Fibroblast of lung (primary cell): Measurements from ENCODE around the gene JAZF1. TPM values are rescaled to one million over a fixed set of nuclear protein-coding genes. Genes with fewer than 3 reads are reported as not detected.
A peak's percentile ranks its signal among the peaks of the same experiment; 100 is the strongest.

Source experiments
- DNase-seq, 2 donors: peaks; one replicate each; pipeline versions ENCODE4 v3.0.0 to v3.0.0-alpha.2; 2010; ENCODE audit warnings: low read depth in 2 of 2
- H2AFZ ChIP-seq: 2 replicates; pipeline ENCODE4 v1.5.1; 2012; ENCODE audit warnings: low read length, control low read depth, inconsistent platforms
- H3K27ac ChIP-seq: 2 replicates; pipeline ENCODE4 v1.5.1; 2011; ENCODE audit warnings: low read length, control low read depth; ENCODE audit not compliant: insufficient read depth
- H3K27me3 ChIP-seq: 2 replicates; pipeline ENCODE4 v1.5.1; 2011; ENCODE audit warnings: mild to moderate bottlenecking, low read length; ENCODE audit not compliant: control insufficient read depth, insufficient read depth
- H3K36me3 ChIP-seq: 2 replicates; pipeline ENCODE4 v1.5.1; 2011; ENCODE audit warnings: low read length; ENCODE audit not compliant: control insufficient read depth, insufficient read depth
- H3K4me1 ChIP-seq: 2 replicates; pipeline ENCODE4 v1.5.1; 2011; ENCODE audit warnings: low read length; ENCODE audit not compliant: control insufficient read depth, insufficient read depth; ENCODE audit errors: extremely low read depth
- H3K4me2 ChIP-seq: 2 replicates; pipeline ENCODE4 v1.5.1; 2011; ENCODE audit warnings: low read length, control low read depth; ENCODE audit not compliant: insufficient read depth; ENCODE audit errors: extremely low read depth
- H3K4me3 ChIP-seq, 4 experiments: fragments of 200-600 bp in 1 of 4; sonication (generic) in 1 of 4; replicated peaks in 1 of 4; 2 replicates each; pipeline ENCODE4 v1.5.1; 2011 to 2016; ENCODE audit warnings: low read length in 4 of 4, low read depth in 3 of 4, mild to moderate bottlenecking in 3 of 4, control low read depth in 2 of 4, inconsistent platforms in 1 of 4, mixed read lengths in 1 of 4; ENCODE audit not compliant: insufficient read depth in 1 of 4; ENCODE audit errors: control extremely low read depth in 1 of 4
- H3K79me2 ChIP-seq: 2 replicates; pipeline ENCODE4 v1.5.1; 2012; ENCODE audit warnings: mild to moderate bottlenecking, low read length, inconsistent platforms; ENCODE audit not compliant: control insufficient read depth, insufficient read depth
- H3K9ac ChIP-seq: 2 replicates; pipeline ENCODE4 v1.5.1; 2011; ENCODE audit warnings: mild to moderate bottlenecking, low read length, control low read depth; ENCODE audit not compliant: insufficient read depth
- H3K9me3 ChIP-seq: 2 replicates; pipeline ENCODE4 v1.5.1; 2012; ENCODE audit warnings: low read depth, low read length; ENCODE audit not compliant: control insufficient read depth, insufficient read depth
- H4K20me1 ChIP-seq: 2 replicates; pipeline ENCODE4 v1.5.1; 2011; ENCODE audit warnings: low read length; ENCODE audit not compliant: control insufficient read depth, insufficient read depth; ENCODE audit errors: extremely low read depth
- CTCF ChIP-seq, 2 donors: IDR thresholded peaks in 1 of 2; conservative IDR thresholded peaks in 1 of 2; 1 replicate in 1 of 2; 2 replicates in 1 of 2; pipeline ENCODE4 v1.5.1; 2011 to 2012; ENCODE audit warnings: low read length in 2 of 2, control low read depth in 1 of 2, inconsistent platforms in 1 of 2, low read depth in 1 of 2, mild to moderate bottlenecking in 1 of 2
- EZH2 ChIP-seq: IDR thresholded peaks from 2 replicates; pipeline ENCODE4 v1.5.1; 2012; ENCODE audit warnings: low read length, control low read depth, mild to moderate bottlenecking; ENCODE audit errors: missing control alignments
- polyA plus RNA-seq, 2 donors: library from polyadenylated mRNA; depleted of rRNA in 1 of 2; stranded (reverse) in 1 of 2; unstranded in 1 of 2; fragments of >200 nt; gene quantifications; 2 replicates each; pipeline ENCODE4 v1.2.1, GENCODE V29; 2011 to 2012; ENCODE audit warnings: missing spikeins in 1 of 2
- total RNA-seq: library from RNA; depleted of rRNA; stranded (reverse); fragments of >200 nt; gene quantifications from 2 replicates; pipeline ENCODE4 v1.2.1, GENCODE V29; 2014

JAZF1 gene
- total and polyA plus RNA-seq, 2 donors (not counting 1 experiment from before 2014, with no cell fraction given), result 9.1 to 9.3 TPM

GRCh38 chr7:28018446-28018845 lies 162.1 kb downstream of the JAZF1 start:
- no peaks in the 10 kb centered on the region for H3K36me3 ChIP-seq
- H3K27ac ChIP-seq, result no peak overlapping the region
- H3K9me3 ChIP-seq, result no peaks in the 10 kb centered on the region
- H4K20me1 ChIP-seq, result no peaks in the 10 kb centered on the region
- no peak overlapping the region for H3K9ac ChIP-seq
- H3K4me3 ChIP-seq, result no peak overlapping the region
- H3K4me2 ChIP-seq, result no peak overlapping the region
- DNase-seq, result peak; percentile 40 to 48
- no peaks in the 10 kb centered on the region for H3K79me2 ChIP-seq
- TF ChIP-seq EZH2, result no peak
- H3K4me1 ChIP-seq, result no peaks in the 10 kb centered on the region
- no peak overlapping the region for H2AFZ ChIP-seq
- H3K27me3 ChIP-seq, result no peaks in the 10 kb centered on the region

- no peaks in the 10 kb centered on the region for H3K36me3 ChIP-seq
- H3K4me3 ChIP-seq, result no peak overlapping the region
- no peaks in the 10 kb centered on the region for H3K9me3 ChIP-seq
- no peak overlapping the region for H2AFZ ChIP-seq
- no peak for TF ChIP-seq EZH2
- TF ChIP-seq CTCF (conservative IDR thresholded peaks at IDR 0.05 in 1 of 2, IDR thresholded peaks at IDR 0.05 in 1 of 2; ENCODE audit: low read depth in 1 of 2, low read length in 2 of 2), result no peak
- H3K27ac ChIP-seq, result no peak overlapping the region
- no peaks in the 10 kb centered on the region for H3K4me1 ChIP-seq
- no peak overlapping the region for H3K9ac ChIP-seq
- H3K79me2 ChIP-seq, result no peaks in the 10 kb centered on the region
- no peaks in the 10 kb centered on the region for H4K20me1 ChIP-seq
- H3K27me3 ChIP-seq, result no peaks in the 10 kb centered on the region
- no peak overlapping the region for H3K4me2 ChIP-seq
- no peak for DNase-seq
Measured at GRCh38 chr7:28018020-28018419, 162.6 kb downstream of the JAZF1 start.

- no peaks in the 10 kb centered on the region for H3K9me3 ChIP-seq
- no peak overlapping the region for H3K4me2 ChIP-seq
- no peak for TF ChIP-seq EZH2
- TF ChIP-seq CTCF (conservative IDR thresholded peaks at IDR 0.05 in 1 of 2, IDR thresholded peaks at IDR 0.05 in 1 of 2; ENCODE audit: low read depth in 1 of 2, low read length in 2 of 2), result no peak
- H3K4me3 ChIP-seq, result no peak overlapping the region
- no peaks in the 10 kb centered on the region for H3K27me3 ChIP-seq
- H4K20me1 ChIP-seq, result no peaks in the 10 kb centered on the region
- H3K79me2 ChIP-seq, result no peaks in the 10 kb centered on the region
- H3K9ac ChIP-seq, result no peak overlapping the region
- no peak overlapping the region for H3K27ac ChIP-seq
- peak; percentile 40 to 72 for DNase-seq
- no peaks in the 10 kb centered on the region for H3K4me1 ChIP-seq
- no peak overlapping the region for H2AFZ ChIP-seq
- no peaks in the 10 kb centered on the region for H3K36me3 ChIP-seq
Measured at GRCh38 chr7:28017372-28017771, 163.2 kb downstream of the JAZF1 start.
